HG03558 (cell line): ENCODE results near the gene CACNA1S.

Experiments
- ATAC-seq: cut with Tn5 transposase; IDR thresholded peaks from one replicate; pipeline ENCODE4 v1.9.1; 2021; ENCODE audit warnings: moderate number of reproducible peaks; ENCODE audit not compliant: unreplicated experiment; ENCODE audit errors: extremely low read depth

CACNA1S gene

GRCh38 chr1:201140941-201141260 lies 28.7 kb upstream of the CACNA1S start:
- ATAC-seq, result no peak

DNA sequence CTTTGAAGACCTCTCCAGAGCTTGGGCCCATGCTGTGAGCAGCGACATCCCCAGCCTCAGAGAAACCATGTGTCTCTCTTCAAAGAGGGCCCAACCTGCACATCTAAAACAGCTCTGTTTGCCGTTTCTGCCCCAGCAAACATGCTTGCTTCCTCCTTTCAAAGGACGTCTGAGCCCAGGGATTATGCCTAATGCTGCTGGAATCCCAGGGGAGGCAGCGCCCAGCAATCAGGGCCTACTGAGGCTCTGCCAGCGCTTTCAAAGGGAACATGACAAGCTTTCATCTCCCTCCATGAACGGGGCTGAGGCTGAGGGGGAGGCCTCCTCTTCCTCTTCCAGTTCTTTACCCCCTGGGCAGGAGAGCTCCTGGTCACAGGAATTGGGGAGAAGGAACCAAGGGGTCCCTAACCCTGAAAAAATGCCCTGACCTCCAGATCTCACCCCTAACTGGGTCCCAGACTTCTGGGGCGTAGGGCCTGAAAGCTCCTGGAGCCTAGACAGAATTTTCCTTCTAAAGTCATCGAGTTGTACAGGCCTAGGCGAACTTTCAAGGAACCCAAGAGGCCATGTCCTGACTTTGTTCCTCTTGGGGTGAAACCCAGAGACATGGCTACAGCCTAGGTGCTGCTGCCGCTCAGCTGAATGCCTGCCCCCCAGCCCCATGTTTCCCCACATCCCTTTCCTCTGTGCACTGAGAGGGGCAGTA lies 28.2 kb upstream of the CACNA1S start:
- no peak for ATAC-seq

- ATAC-seq, result no peak
Observed at GRCh38 chr1:201139756-201140155, 27.5 kb upstream of the CACNA1S start.

GRCh38 chr1:201139306-201139705 lies 27.1 kb upstream of the CACNA1S start:
- ATAC-seq, result no peak

- no peak for ATAC-seq
Observed at GRCh38 chr1:201138311-201138840, 26.1 kb upstream of the CACNA1S start.

- no peak for ATAC-seq
Observed at GRCh38 chr1:201137579-201138310, 25.5 kb upstream of the CACNA1S start.

- ATAC-seq, result no peak
Observed at GRCh38 chr1:201137024-201137392, 24.8 kb upstream of the CACNA1S start.

GRCh38 chr1:201136355-201137023 lies 24.3 kb upstream of the CACNA1S start:
- ATAC-seq, result no peak

- ATAC-seq, result no peak
Observed at GRCh38 chr1:201134405-201134804, 22.2 kb upstream of the CACNA1S start.

- no peak for ATAC-seq
Observed at GRCh38 chr1:201131398-201131797, 19.2 kb upstream of the CACNA1S start.

DNA sequence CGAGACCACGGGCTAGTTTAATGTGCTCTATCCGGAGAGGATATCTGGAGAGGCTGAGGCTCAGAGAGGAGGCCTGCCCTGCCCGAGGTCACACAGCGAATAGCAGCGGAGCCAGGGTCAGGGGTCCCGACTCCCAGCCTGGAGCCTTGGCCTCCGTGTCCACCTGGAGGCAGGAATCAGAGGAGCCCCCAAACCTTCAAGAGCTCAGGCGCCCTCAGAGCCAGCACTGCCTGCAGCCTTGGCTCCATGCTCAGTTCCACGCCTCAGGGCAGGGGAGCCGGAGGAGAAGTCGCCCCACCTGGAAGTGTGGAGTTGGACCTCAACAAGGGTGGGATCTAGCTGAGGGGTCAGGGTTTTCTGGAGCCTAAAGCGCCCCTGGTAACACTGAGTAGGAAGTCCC lies 16.7 kb upstream of the CACNA1S start:
- ATAC-seq, result no peak

- ATAC-seq, result no peak
Observed at GRCh38 chr1:201128476-201128875, 16.2 kb upstream of the CACNA1S start.

- ATAC-seq, result no peak
Observed at GRCh38 chr1:201127755-201128455, 15.7 kb upstream of the CACNA1S start.

DNA sequence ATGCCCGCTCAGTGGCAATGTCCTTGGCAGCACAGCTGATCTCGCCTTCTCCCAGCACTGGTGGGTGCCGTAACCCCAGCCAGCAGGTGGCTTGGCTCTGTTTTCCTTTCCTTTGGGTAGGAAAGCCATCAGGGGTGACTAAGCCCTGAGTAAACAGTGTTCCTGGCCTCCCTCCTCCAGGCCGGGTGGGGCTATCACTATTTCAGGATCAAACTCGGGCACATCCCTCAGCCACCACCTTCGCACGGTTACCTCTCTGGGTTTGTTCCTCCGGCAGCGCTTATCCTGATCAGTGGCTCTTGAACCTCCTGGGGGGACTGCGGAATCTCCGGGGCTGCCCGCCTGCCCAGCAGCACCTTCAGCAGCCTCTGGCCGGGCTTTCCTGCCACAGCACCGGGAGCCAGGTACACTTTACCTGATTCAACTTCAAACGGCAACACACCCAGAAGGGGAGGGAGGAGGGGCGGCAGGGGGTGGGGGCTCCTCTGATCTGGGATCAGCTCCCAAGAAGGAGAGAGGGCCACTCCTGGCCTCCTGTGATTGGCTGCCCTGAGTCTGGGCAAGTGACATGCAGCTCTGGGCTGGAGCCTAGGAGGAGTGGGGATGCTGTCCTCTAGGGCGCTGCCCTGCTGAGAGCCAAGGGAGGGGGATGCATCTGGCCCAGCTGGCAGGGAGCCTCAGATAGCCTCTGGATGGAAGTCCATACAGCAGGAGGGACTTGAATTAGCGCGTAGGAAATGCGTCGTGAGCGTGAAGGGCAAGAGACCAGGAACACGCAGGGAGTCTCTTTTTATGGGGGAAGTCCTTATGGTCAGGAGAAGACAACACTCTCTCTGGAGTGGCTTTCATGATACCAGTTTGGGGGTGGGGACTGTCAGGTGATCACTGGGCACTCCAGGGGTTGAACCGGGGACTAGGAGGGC lies 14.9 kb upstream of the CACNA1S start, which contains the start of gene ASCL5:
Gene ASCL5, minus strand, starts transcription at position 353 of the 923 bp plus-strand sequence. CDS start 11,812 bp downstream, outside the sequence.
- no peak for ATAC-seq

- ATAC-seq, result no peak
Observed at GRCh38 chr1:201126463-201126831, 14.2 kb upstream of the CACNA1S start.

DNA sequence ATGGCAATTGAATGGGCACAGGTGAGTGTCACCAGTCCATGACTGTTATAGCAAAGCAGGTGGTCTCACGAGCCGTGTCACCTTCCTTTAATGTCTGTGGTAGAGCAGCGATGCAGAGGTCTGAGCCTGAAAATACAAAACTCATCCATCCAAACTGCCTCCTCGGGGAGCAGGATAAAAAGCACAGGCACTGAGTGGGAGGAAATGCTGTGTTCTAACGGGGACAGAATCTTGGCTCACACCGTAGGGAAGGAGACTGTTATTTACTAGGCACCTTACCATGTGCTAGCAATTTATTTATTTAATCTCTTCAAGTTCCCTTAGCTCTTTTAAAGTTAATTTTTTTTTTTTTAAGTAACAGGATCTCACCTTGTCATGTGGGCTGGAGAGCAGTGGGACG lies 13.6 kb upstream of the CACNA1S start:
- no peak for ATAC-seq

- ATAC-seq, result no peak
Observed at GRCh38 chr1:201125019-201125418, 12.8 kb upstream of the CACNA1S start.

- no peak for ATAC-seq
Observed at GRCh38 chr1:201123866-201124265, 11.6 kb upstream of the CACNA1S start.

DNA sequence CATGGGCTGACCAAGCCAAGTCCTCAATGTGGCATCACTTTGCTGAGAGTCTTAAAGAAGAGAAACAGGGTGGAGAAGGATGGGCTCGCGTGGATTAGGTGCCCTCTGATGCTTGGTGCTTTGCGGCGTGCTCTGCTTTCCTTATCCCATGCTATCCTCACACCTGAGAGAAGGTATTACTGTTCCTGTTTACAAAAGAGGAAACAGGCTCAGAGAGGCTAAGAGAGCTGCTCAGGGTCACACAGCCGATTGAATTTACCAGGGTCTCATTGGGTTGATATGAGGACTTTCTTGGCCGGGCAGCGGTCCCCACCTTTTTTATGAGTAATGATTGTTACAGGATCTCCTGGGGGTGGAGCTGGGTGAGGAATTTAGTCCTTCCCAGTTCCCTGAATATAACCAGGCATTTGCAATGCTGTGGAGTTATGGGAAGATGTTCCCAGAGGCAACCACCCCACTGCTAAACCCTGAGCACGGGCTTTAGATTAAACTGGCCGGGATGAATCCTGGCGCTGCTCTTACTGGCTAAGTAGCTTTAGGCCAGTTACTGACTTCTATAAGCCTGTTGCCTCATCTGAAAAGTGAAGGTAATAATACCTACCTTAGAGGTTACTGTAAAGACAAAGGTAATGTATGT lies 10.2 kb upstream of the CACNA1S start:
- ATAC-seq, result no peak
